Eye (tissue), 1 donor: ENCODE results near the gene MBP.
"Not testable (repeated sequence)": the region's sequence is repeated elsewhere in the genome, so short reads cannot be mapped to it uniquely, and the experiment has no call there.

Source experiments
- DNase-seq: peaks from one replicate; pipeline ENCODE4 v3.0.0-alpha.2; 2015

Gene MBP

GRCh38 chr18:77043541-77044280 lies 88.9 kb downstream of the MBP start:
- no peak for DNase-seq

- DNase-seq: no peak
Measured at GRCh38 chr18:77042583-77042982, 90.0 kb downstream of the MBP start.

- no peak for DNase-seq
Measured at GRCh38 chr18:77039196-77040130, 93.1 kb downstream of the MBP start.

GRCh38 chr18:77038182-77038858 lies 94.3 kb downstream of the MBP start:
- no peak for DNase-seq

- no peak for DNase-seq
Measured at GRCh38 chr18:77037567-77037966, 95.0 kb downstream of the MBP start.

- no peak for DNase-seq
Measured at GRCh38 chr18:77035380-77036187, 97.0 kb downstream of the MBP start.

- DNase-seq: no peak
Measured at GRCh38 chr18:77033575-77033974, 99.0 kb downstream of the MBP start.

GRCh38 chr18:77032181-77032701 lies 100.3 kb downstream of the MBP start:
- no peak for DNase-seq

- no peak for DNase-seq
Measured at GRCh38 chr18:77031662-77032061, 100.9 kb downstream of the MBP start.

GRCh38 chr18:77030201-77030600 lies 102.4 kb downstream of the MBP start:
- no peak for DNase-seq

- no peak for DNase-seq
Measured at GRCh38 chr18:77025831-77026363, 106.7 kb downstream of the MBP start.

- peak; percentile 37 for DNase-seq
Measured at GRCh38 chr18:77025123-77025522, 107.5 kb downstream of the MBP start.

GRCh38 chr18:77024476-77024875 lies 108.1 kb downstream of the MBP start:
- no peak for DNase-seq

GRCh38 chr18:77023102-77023782 lies 109.3 kb downstream of the MBP start:
- peak; percentile 33 for DNase-seq

GRCh38 chr18:77022556-77022955 lies 110.0 kb downstream of the MBP start:
- DNase-seq: no peak

GRCh38 chr18:77022116-77022515 lies 110.5 kb downstream of the MBP start:
- DNase-seq: no peak

GRCh38 chr18:77021478-77021877 lies 111.1 kb downstream of the MBP start:
- DNase-seq: not testable (repeated sequence)

- no peak for DNase-seq
Measured at GRCh38 chr18:77021075-77021474, 111.5 kb downstream of the MBP start.

GRCh38 chr18:77020561-77020960 lies 112.0 kb downstream of the MBP start:
- no peak for DNase-seq

GRCh38 chr18:77019641-77020040 lies 112.9 kb downstream of the MBP start:
- no peak for DNase-seq

- not testable (repeated sequence) for DNase-seq
Measured at GRCh38 chr18:77018650-77019049, 113.9 kb downstream of the MBP start.
